GM20431 (cell line): ENCODE results near the gene CCDC85C.
"Not testable (repeated sequence)": the region's sequence is repeated elsewhere in the genome, so short reads cannot be mapped to it uniquely, and the experiment has no call there.

Source experiments
- in situ Hi-C: fragments of 300-500 bp; cut with MseI, MboI; formaldehyde crosslinking; loops from one replicate; pipeline ENCODE4 v1.15.0; 2020; ENCODE audit warnings: low sequenced_read_pairs; ENCODE audit not compliant: unreplicated experiment

The CCDC85C gene

DNA sequence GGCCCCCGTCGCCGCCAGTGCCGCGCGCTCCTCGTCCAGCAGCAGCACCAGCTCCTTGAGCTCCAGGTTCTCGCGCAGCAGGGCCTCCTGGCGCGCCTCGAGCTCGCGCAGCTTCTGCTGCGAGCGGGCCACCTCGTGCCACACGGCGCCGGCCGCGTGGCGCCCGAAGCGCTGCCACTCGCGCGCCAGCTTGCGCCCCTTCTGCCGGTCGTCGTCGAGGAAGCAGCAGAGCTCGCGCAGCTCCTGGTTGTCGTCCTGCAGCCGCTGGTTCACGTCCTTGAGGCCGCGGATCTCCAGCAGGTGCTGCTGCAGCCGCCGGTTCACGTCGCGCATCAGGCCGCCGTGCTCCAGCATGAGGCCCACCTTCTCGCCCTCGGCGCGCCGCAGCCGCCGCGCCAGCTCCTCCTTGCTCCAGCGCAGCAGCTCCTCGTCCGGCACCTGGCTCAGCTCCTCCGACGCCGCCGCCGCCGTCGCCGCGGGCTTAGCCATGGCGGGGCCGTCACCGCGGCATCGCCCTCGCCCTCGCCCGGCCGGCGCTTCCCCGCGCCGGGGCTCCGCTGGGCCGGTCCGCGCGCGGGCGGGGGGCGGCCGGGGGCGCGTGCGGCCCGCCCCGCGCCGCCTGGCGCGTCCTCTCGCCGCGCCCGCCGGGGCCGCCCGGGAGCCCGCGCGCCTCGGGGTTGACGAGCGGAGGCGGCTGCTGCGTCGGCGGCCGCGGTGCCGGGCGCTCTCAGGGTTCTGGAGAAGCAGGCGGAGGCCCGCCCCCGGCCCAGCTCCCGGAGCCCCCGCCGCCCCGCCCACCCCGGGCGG is at the start of gene CCDC85C:
TSS of gene CCDC85C (minus strand) at position 737 of the 807 bp plus-strand sequence. CDS start at position 489, 248 bp downstream.
- in situ Hi-C loops = no loop called here

- in situ Hi-C loops = no loop called here
Measured at GRCh38 chr14:99651953-99652746, 48.1 kb upstream of the CCDC85C start.

- in situ Hi-C loops = no loop called here
Measured at GRCh38 chr14:99650189-99650588, 46.2 kb upstream of the CCDC85C start.

GRCh38 chr14:99649643-99650042 is 45.6 kb upstream of the CCDC85C start:
- in situ Hi-C loops = no loop called here

DNA sequence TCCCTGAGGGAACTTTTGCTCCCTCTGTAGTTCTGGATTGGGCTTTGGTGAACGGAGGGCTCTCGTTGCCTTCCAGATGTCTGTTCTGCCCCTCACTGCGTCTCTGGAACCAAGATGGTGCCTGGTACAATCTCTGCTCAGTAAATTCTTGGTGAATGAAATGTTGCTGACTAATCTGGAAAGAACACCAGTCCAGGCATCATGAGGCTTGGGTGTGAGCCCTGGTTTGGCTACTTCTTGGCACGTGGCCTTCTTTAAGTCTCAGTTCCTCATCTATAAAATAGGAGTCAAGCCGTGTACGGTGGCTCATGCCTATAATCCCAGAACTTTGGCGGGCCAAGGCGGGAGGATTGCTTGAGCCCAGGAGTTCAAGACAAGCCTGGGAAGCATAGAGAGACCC is 45.2 kb upstream of the CCDC85C start:
- in situ Hi-C loops = no loop called here

DNA sequence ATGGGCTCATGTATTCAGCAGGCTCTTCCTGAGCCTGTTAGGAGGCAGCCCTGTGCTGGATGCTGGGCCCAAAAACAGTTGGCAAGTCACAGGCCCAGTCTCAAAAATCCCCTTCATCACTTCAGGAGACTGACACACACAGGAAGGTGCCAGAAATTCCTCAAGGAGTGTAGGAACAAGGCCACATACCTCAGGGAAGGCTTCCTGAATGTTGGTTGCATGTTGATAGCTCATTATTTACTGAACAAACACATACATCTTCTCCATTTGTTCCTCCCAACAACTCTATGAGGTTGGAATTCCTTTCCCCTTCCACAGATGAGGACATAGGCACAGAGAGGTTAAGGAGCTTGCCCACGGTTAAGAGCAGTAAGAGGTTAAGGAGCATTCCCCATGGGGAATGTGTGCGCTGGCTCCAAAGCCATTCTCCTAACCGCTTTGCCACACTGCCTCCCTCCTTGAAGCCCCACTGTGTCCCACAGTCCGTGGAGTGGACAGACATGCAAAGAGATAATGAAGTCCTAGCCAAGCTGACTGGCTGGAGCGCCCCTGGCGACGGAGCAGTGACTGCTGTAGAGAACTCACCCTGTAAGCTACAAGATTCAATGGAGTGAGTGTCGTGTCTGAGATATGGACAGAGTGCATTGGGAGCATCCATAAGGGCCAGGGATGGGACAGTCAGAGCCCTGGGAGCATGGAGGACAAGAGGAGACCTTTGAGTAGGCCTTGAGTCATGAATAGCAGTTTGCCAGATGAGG is 44.2 kb upstream of the CCDC85C start:
- in situ Hi-C loops = no loop called here

DNA sequence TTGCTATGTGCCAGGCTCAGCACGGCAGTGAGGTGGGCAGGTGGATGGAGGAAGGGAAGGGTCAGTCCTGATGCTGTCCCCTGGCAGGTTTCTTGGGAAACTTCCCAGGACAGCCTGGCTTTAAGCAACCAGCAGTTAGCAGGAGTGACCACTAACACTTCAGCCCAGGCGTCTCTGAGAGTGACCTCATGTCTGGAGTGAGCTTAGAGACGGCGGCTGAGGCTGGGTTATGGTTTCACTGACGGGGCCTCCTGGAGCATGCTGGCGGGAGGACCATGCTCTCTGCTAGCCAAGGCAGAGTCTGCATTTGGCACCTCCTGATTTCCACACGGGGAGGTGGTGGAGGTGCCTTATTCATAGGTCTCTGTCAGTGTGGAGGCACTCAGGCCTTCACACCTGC is 43.4 kb upstream of the CCDC85C start:
- in situ Hi-C loops = no loop called here

- in situ Hi-C loops = no loop called here
Measured at GRCh38 chr14:99645545-99646505, 41.8 kb upstream of the CCDC85C start.

- in situ Hi-C loops = no loop called here
Measured at GRCh38 chr14:99644723-99645544, 40.9 kb upstream of the CCDC85C start, which contains the start of gene HHIPL1. Gene HHIPL1, plus strand, starts transcription at chr14:99645129. Its CDS starts 79 bp downstream, at chr14:99645208.

- in situ Hi-C loops = no loop called here
Measured at GRCh38 chr14:99644035-99644587, 40.1 kb upstream of the CCDC85C start.

DNA sequence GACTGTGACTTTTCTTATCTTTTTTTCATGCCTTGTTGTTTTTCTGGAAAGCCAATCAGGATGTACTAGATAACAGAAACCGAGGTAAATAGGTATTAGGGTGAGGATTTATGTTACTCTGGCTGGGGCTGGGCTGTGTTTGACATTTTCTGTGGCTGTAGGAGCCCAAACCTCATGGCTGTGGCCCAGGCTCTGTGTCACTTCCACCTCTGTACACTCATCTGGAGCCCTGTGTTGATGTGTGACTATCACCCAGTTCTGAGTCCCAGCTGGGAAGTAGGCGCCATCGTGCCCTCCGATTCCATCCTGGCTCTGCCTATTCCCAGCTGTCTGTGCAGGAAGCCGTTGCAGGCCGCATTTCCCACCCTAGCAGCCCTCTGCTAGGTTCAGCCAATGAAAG is 39.3 kb upstream of the CCDC85C start:
- in situ Hi-C loops = no loop called here

- in situ Hi-C loops = not testable (repeated sequence)
Measured at GRCh38 chr14:99642771-99643170, 38.8 kb upstream of the CCDC85C start.

DNA sequence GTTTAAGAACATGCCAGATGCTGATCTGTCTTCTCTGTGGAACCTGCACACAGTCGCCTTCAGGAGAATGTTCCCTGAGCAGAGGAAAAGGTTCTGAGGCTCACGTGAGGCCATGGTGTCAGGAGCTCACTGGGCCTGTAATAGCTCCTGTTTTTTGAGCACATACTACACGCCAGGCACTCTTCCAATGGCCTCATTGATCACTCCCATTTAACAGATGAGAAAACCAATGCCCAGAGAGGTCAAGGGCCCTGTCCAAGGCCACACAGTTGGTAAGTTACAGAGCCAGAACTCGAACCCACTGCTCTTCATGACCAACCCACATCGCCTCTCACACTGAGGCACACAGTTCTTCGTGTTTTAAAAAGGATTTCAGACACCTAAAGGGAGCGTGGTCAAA is 33.6 kb upstream of the CCDC85C start:
- in situ Hi-C loops = loop anchor here (10.0 kb wide), 1 partner anchor 123 kb away; no protein-coding TSS in a partner anchor

DNA sequence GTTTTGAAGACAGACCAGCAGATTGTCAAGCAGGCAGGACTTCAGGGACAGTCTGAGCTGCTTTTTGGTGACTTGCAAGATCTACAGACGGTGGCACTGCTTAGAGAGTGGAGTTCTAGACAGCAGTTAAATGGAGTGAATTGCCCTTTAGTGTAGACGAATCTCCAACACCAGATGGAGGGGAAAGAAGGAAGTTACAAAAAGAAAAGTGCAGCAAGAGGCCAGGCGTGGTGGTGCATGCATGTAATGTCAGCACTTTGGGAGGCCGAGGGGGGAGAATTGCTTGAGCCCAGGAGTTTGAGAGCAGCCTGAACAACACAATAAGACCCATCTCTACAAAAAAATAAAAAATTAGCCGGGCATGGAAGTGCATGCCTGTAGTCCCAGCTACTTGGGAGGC is 32.5 kb upstream of the CCDC85C start:
- in situ Hi-C loops = loop anchor here (10.0 kb wide), 1 partner anchor 122 kb away; no protein-coding TSS in a partner anchor

- in situ Hi-C loops = loop anchor here (10.0 kb wide), 1 partner anchor 120 kb away; no protein-coding TSS in a partner anchor
Measured at GRCh38 chr14:99635116-99635515, 31.1 kb upstream of the CCDC85C start.

- in situ Hi-C loops = loop anchor here (10.0 kb wide), 1 partner anchor 120 kb away; no protein-coding TSS in a partner anchor
Measured at GRCh38 chr14:99634443-99634842, 30.4 kb upstream of the CCDC85C start.

- in situ Hi-C loops = loop anchor here (10.0 kb wide), 1 partner anchor 119 kb away; no protein-coding TSS in a partner anchor
Measured at GRCh38 chr14:99633918-99634317, 29.9 kb upstream of the CCDC85C start.

GRCh38 chr14:99633141-99633540 is 29.1 kb upstream of the CCDC85C start:
- in situ Hi-C loops = loop anchor here (10.0 kb wide), 1 partner anchor 118 kb away; no protein-coding TSS in a partner anchor
